GM19238 (cell line): ENCODE data around the gene CHST10.
"Not testable (repeated sequence)": the region's sequence is repeated elsewhere in the genome, so short reads cannot be mapped to it uniquely, and the experiment has no call there.

Experiments
- DNase-seq: peaks from one replicate; pipeline ENCODE4 v3.0.0; 2011; ENCODE audit warnings: low spot score; ENCODE audit not compliant: insufficient read length

CHST10 gene

GRCh38 chr2:100394111-100394641 is 23.3 kb downstream of the CHST10 start:
- DNase-seq: no peak

GRCh38 chr2:100393362-100393761 is 24.1 kb downstream of the CHST10 start:
- no peak for DNase-seq

GRCh38 chr2:100392715-100393114 is 24.8 kb downstream of the CHST10 start:
- no peak for DNase-seq

- DNase-seq: no peak
These were observed 25.5 kb downstream of the CHST10 start for GRCh38 chr2:100391735-100392515.

GRCh38 chr2:100390001-100390940 is 27.2 kb downstream of the CHST10 start:
- DNase-seq: no peak

- no peak for DNase-seq
These were observed 28.8 kb downstream of the CHST10 start for GRCh38 chr2:100388703-100389102.

GRCh38 chr2:100383954-100384353 is 33.5 kb downstream of the CHST10 start:
- DNase-seq: no peak

- DNase-seq: no peak
These were observed 34.2 kb downstream of the CHST10 start for GRCh38 chr2:100383306-100383705.

GRCh38 chr2:100381240-100381639 is 36.2 kb downstream of the CHST10 start:
- DNase-seq: no peak

- DNase-seq: no peak
These were observed 36.8 kb downstream of the CHST10 start for GRCh38 chr2:100380681-100381080.

GRCh38 chr2:100376836-100377235 is 40.6 kb downstream of the CHST10 start:
- DNase-seq: no peak

GRCh38 chr2:100367163-100367562 is 50.3 kb downstream of the CHST10 start:
- DNase-seq: no peak

- DNase-seq: no peak
These were observed 52.0 kb downstream of the CHST10 start for GRCh38 chr2:100365434-100365833.

- DNase-seq: not testable (repeated sequence)
These were observed 55.2 kb downstream of the CHST10 start for GRCh38 chr2:100362269-100362668.

- no peak for DNase-seq
These were observed 57.9 kb downstream of the CHST10 start for GRCh38 chr2:100359576-100359975.

- DNase-seq: no peak
These were observed 58.9 kb downstream of the CHST10 start for GRCh38 chr2:100358554-100358953.

- no peak for DNase-seq
These were observed 64.9 kb downstream of the CHST10 start for GRCh38 chr2:100352521-100352920.

GRCh38 chr2:100350661-100351185 is 66.7 kb downstream of the CHST10 start:
- no peak for DNase-seq

GRCh38 chr2:100345144-100345543 is 72.3 kb downstream of the CHST10 start:
- DNase-seq: not testable (repeated sequence)

GRCh38 chr2:100344433-100344832 is 73.0 kb downstream of the CHST10 start:
- DNase-seq: no peak

GRCh38 chr2:100342466-100342865 is 75.0 kb downstream of the CHST10 start:
- not testable (repeated sequence) for DNase-seq
